Measurements from ENCODE around the gene CLEC1A.

DNA sequence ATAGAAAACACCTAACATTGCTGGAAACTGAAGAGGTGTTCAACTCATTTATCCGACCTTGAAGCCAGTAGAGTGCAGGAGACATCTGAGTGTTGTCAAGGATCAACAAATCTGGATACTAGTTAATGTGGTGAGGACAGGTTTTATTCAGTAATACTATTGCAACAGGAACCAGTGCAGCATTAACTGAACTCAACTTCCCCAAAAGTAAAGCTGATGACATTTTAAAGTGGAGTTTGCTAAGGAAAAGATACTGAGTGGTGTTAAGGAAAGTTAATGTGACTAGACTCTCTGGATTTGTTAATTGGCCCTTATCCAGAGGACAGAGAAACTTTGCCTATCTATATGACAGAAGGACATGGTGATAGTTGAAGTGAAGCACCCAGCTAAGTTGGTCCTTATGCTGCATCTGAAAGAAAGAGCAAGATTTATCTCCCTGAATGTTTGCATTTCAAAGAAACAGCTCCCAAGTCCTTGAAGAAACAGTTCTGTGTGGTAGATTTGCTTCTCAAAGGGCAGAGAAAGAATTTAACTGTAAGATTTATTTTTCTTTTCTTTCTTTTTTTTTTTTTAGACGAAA lies 32.4 kb upstream of the CLEC1A start:
- TF ChIP-seq POLR2A (IDR thresholded peaks at IDR 0.05), result no peak
- TF ChIP-seq, protein P1, sequence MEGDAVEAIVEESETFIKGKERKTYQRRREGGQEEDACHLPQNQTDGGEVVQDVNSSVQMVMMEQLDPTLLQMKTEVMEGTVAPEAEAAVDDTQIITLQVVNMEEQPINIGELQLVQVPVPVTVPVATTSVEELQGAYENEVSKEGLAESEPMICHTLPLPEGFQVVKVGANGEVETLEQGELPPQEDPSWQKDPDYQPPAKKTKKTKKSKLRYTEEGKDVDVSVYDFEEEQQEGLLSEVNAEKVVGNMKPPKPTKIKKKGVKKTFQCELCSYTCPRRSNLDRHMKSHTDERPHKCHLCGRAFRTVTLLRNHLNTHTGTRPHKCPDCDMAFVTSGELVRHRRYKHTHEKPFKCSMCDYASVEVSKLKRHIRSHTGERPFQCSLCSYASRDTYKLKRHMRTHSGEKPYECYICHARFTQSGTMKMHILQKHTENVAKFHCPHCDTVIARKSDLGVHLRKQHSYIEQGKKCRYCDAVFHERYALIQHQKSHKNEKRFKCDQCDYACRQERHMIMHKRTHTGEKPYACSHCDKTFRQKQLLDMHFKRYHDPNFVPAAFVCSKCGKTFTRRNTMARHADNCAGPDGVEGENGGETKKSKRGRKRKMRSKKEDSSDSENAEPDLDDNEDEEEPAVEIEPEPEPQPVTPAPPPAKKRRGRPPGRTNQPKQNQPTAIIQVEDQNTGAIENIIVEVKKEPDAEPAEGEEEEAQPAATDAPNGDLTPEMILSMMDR (IDR thresholded peaks at IDR 0.05), result no peak
- TF ChIP-seq POLR2AphosphoS5 (IDR thresholded peaks at IDR 0.05; ENCODE audit: insufficient read depth in 1 of 2, low read depth in 1 of 2), result no peak

All from vagina (tissue), 2 donors.